Activated CD4-positive, alpha-beta T cell treated with anti-CD3 and anti-CD28 coated beads for 36 hours (primary cell): Measurements from ENCODE around the gene TMEM222. TPM values are rescaled to one million over a fixed set of nuclear protein-coding genes. Genes with fewer than 3 reads are reported as not detected.
"Not testable (repeated sequence)": the region's sequence is repeated elsewhere in the genome, so short reads cannot be mapped to it uniquely, and the experiment has no call there.

Source experiments
- ATAC-seq: fragments of 200-7000 bp; cut with Tn5 transposase; one replicate; pipeline ENCODE4 v1.10.0; 2021; ENCODE audit warnings: mild to moderate bottlenecking, moderate library complexity
- CTCF ChIA-PET: fragments of 350-600 bp; sonication (Branson Sonifier 250); formaldehyde crosslinking; loops from one replicate; lab custom pipeline; 2021; ENCODE audit warnings: antibody characterized with exemption; lab: Charles Lee
- POLR2A ChIA-PET: fragments of 350-600 bp; sonication (Branson Sonifier 250); formaldehyde crosslinking; loops from one replicate; lab custom pipeline; 2021; ENCODE audit warnings: antibody characterized with exemption, inconsistent platforms; lab: Charles Lee
- DNase-seq: peaks from one replicate; pipeline ENCODE4 v3.0.0-alpha.2; 2020
- H3K27ac Mint-ChIP-seq: one replicate; pipeline ENCODE4 v1.8.0; 2021; ENCODE audit warnings: mixed read lengths
- H3K27me3 Mint-ChIP-seq: one replicate; pipeline ENCODE4 v1.8.0; 2021; ENCODE audit warnings: mixed read lengths
- H3K36me3 Mint-ChIP-seq: one replicate; pipeline ENCODE4 v1.8.0; 2021; ENCODE audit warnings: low read depth, mixed read lengths
- H3K4me1 Mint-ChIP-seq: one replicate; pipeline ENCODE4 v1.8.0; 2021; ENCODE audit warnings: mixed read lengths
- H3K4me3 Mint-ChIP-seq: one replicate; pipeline ENCODE4 v1.8.0; 2021; ENCODE audit warnings: mild to moderate bottlenecking, moderate library complexity, mixed read lengths
- H3K9me3 Mint-ChIP-seq: one replicate; pipeline ENCODE4 v1.8.0; 2021; ENCODE audit warnings: low read depth, mixed read lengths
- intact Hi-C, 2 experiments: fragments of 100-400 bp; cut with DNase I in 1 of 2; cut with micrococcal nuclease in 1 of 2; formaldehyde crosslinking; loops; one replicate each; pipeline versions ENCODE4 v1.14.2 to v1.15.1; 2022 to 2024; cut with DNase I, micrococcal nuclease
- total RNA-seq, 2 experiments: library from RNA; stranded (reverse); gene quantifications; one replicate each; pipeline ENCODE4 v1.2.3, GENCODE V29; 2021

Gene TMEM222
- total RNA-seq, 2 experiments from 2014 or later = 27.5 to 31.2 TPM

DNA sequence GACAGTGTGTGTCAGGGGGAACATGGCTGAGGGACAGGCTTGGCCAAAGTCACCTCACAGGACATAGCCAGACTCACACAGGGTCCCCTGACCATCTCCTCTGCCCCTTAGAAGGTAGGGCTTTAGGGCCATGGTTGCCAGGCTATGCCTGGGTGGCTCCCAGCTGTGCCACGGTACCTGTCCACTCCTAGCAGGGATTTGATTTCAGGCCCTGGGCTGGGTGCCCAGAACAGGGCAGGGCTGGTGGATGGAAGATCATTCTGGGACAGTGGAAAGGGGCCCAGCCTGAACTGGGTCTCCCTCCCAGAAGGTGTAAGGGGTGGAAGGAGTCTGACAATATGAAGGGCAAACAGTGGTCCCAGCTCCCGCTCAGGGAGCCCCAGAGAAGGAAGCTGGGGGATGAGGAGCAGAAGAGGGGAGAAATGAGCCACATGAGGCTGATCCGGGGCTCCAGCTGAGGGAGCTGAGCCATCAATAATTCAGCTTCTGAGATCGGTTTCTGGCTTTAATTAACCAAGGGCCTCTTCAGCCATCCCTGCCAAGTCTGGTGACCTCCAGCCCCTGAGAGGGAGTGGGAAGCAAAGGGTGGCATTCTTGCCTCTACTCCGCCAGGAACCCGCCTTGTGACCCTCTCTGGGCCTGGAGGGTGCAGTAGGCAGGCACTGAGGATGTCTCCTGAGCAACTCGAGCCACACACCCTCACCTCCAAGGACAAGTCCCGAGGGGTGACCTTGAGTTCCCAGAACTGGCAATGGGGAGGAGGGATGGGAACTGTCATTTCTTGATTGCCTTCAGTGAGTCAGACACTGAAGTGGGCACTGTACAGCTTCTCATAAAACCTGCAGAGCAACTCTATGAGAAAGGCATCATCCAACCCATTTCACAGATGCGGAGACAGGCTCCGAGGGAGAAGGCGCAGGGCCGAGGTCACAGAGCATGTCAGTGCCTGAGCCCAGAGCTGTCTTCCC, 59.1 kb downstream of the TMEM222 start:
- ChIA-PET CTCF (interaction anchor here (0.6 to 12.0 kb wide), 6 partner anchors 14 to 388 kb away, joined by 3 to 178 read pairs (median 12); partner anchors contain the start of gene MAP3K6), POLR2A (no interaction called here)
- Mint-ChIP-seq H3K27me3 (no peaks in the 10 kb centered on the region), H3K4me3 (no peak overlapping the region), H3K36me3 (no peaks in the 10 kb centered on the region), H3K9me3 (no peaks in the 10 kb centered on the region), H3K27ac (no peak overlapping the region), H3K4me1 (no peaks in the 10 kb centered on the region)
- ATAC-seq (no peak), DNase-seq (no peak)
- intact Hi-C loops = no loop called here

- intact Hi-C loops = no loop called here
- ATAC-seq (no peak), DNase-seq (no peak)
- H3K4me3 Mint-ChIP-seq = no peak overlapping the region
- no peaks in the 10 kb centered on the region for H3K27me3 Mint-ChIP-seq
- H3K36me3 Mint-ChIP-seq = no peaks in the 10 kb centered on the region
- POLR2A ChIA-PET = no interaction called here
- no peaks in the 10 kb centered on the region for H3K9me3 Mint-ChIP-seq
- no peak overlapping the region for H3K27ac Mint-ChIP-seq
- H3K4me1 Mint-ChIP-seq = no peaks in the 10 kb centered on the region
- CTCF ChIA-PET = interaction anchor here (0.6 to 12.0 kb wide), 9 partner anchors 10 to 574 kb away, joined by 3 to 178 read pairs (median 4); partner anchors contain the start of gene MAP3K6
Measured at GRCh38 chr1:27381969-27382762, 60.2 kb downstream of the TMEM222 start.

GRCh38 chr1:27383039-27383605, 61.2 kb downstream of the TMEM222 start, which contains the start of gene CD164L2:
Gene CD164L2 (minus strand): TSS chr1:27383333. CDS start chr1:27383239, 94 bp downstream.
- CTCF ChIA-PET = interaction anchor here (0.7 to 12.0 kb wide), 7 partner anchors 12 to 573 kb away, joined by 3 to 178 read pairs (median 4); no protein-coding TSS in a partner anchor
- POLR2A ChIA-PET = no interaction called here
- ATAC-seq = peak; percentile 79
- Mint-ChIP-seq H3K9me3 (no peaks in the 10 kb centered on the region), H3K4me1 (no peaks in the 10 kb centered on the region), H3K27ac (no peak within 1 kb of the TSS), H3K27me3 (no peaks in the 10 kb centered on the region), H3K4me3 (no peak within 1 kb of the TSS), H3K36me3 (no peaks in the 10 kb centered on the region)
- peak; percentile 70 for DNase-seq
- intact Hi-C loops = loop anchor here in 1 of 2 experiments (1.0 kb wide), 1 partner anchor 18 kb away; no protein-coding TSS in a partner anchor

DNA sequence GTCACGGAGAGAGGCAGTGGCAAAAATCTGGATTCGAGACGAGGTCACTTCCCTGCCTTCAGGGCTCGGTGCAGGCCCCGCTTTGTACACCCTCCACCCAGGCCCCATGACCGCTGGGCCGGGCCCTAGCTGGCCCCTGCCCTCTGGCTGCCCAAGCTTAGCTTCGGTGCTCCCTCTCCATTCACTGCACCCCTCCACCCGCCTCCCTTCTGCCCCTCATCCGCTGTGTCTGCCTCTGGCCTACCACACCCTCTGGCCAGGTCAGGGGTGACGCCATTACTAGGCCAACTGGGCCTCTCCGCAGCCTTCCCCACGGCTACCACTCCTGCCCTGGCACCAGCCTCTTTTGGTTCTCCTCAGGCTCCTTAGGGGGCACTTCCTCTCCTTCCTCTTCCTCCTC, 61.7 kb downstream of the TMEM222 start:
- no peaks in the 10 kb centered on the region for H3K36me3 Mint-ChIP-seq
- intact Hi-C loops = loop anchor here in 1 of 2 experiments (1.0 kb wide), 1 partner anchor 18 kb away; no protein-coding TSS in a partner anchor
- POLR2A ChIA-PET = no interaction called here
- CTCF ChIA-PET = interaction anchor here (0.7 to 12.0 kb wide), 5 partner anchors 26 to 309 kb away, joined by 3 to 178 read pairs (median 3); no protein-coding TSS in a partner anchor
- no peak overlapping the region for H3K4me3 Mint-ChIP-seq
- DNase-seq (no peak), ATAC-seq (no peak)
- no peaks in the 10 kb centered on the region for H3K27me3 Mint-ChIP-seq
- no peaks in the 10 kb centered on the region for H3K4me1 Mint-ChIP-seq
- H3K27ac Mint-ChIP-seq = no peak overlapping the region
- no peaks in the 10 kb centered on the region for H3K9me3 Mint-ChIP-seq

- POLR2A ChIA-PET, H3K36me3 Mint-ChIP-seq, ATAC-seq, H3K4me1 Mint-ChIP-seq, DNase-seq, H3K27me3 Mint-ChIP-seq, H3K27ac Mint-ChIP-seq, H3K9me3 Mint-ChIP-seq, H3K4me3 Mint-ChIP-seq, intact Hi-C loops: not testable (repeated sequence)
- CTCF ChIA-PET = interaction anchor here (0.8 to 12.0 kb wide), 5 partner anchors 13 to 285 kb away, joined by 3 to 178 read pairs (median 4); no protein-coding TSS in a partner anchor
Measured at GRCh38 chr1:27384797-27385196, 62.8 kb downstream of the TMEM222 start.

Other genes starting within 250 kb of the TMEM222 start
- 10 to 100 TPM; 15.6 to 20.4 TPM for gene SLC9A1, start 167.0 kb upstream of the TMEM222 start, total RNA-seq
- 10 to 100 TPM; 19.3 to 21.9 TPM for gene WDTC1, start 87.5 kb upstream of the TMEM222 start, total RNA-seq
- 10 to 100 TPM; 21.4 to 26.1 TPM for gene SYTL1, start 19.9 kb downstream of the TMEM222 start, total RNA-seq
- gene MAP3K6, start 44.8 kb downstream of the TMEM222 start, total RNA-seq = 1 to 10 TPM; 6.5 to 8.8 TPM
- not detected for gene FCN3, start 52.7 kb downstream of the TMEM222 start, total RNA-seq
- gene CD164L2, start 61.2 kb downstream of the TMEM222 start, total RNA-seq = not detected
- 1 to 10 TPM; 1.1 to 1.3 TPM for gene GPR3, start 70.5 kb downstream of the TMEM222 start, total RNA-seq
- 100 to 1,000 TPM; 104 to 132 TPM for gene WASF2, start 168.0 kb downstream of the TMEM222 start, total RNA-seq